GM21526 (cell line): ENCODE measurements around the gene BARX2.

ENCODE experiments used
- ATAC-seq: cut with Tn5 transposase; IDR thresholded peaks from one replicate; pipeline ENCODE4 v1.9.1; 2021; ENCODE audit warnings: moderate library complexity; ENCODE audit not compliant: unreplicated experiment, low FRiP score

The BARX2 gene

GRCh38 chr11:129435499-129436245, 60.0 kb downstream of the BARX2 start:
- ATAC-seq, result no peak

GRCh38 chr11:129436573-129436972, 60.9 kb downstream of the BARX2 start:
- ATAC-seq, result no peak

GRCh38 chr11:129440028-129440713, 64.5 kb downstream of the BARX2 start:
- no peak for ATAC-seq

GRCh38 chr11:129442171-129442570, 66.5 kb downstream of the BARX2 start:
- no peak for ATAC-seq

GRCh38 chr11:129443276-129443675, 67.6 kb downstream of the BARX2 start:
- ATAC-seq, result no peak

GRCh38 chr11:129444274-129444673, 68.6 kb downstream of the BARX2 start:
- no peak for ATAC-seq

GRCh38 chr11:129445226-129445625, 69.6 kb downstream of the BARX2 start:
- ATAC-seq, result no peak

- no peak for ATAC-seq
These were observed 70.9 kb downstream of the BARX2 start for GRCh38 chr11:129446572-129446971.

GRCh38 chr11:129447654-129448239, 72.1 kb downstream of the BARX2 start:
- ATAC-seq, result no peak

- ATAC-seq, result no peak
These were observed 75.9 kb downstream of the BARX2 start for GRCh38 chr11:129451524-129451923.

- ATAC-seq, result no peak
These were observed 77.7 kb downstream of the BARX2 start for GRCh38 chr11:129453293-129453721.

- ATAC-seq, result no peak
These were observed 79.5 kb downstream of the BARX2 start for GRCh38 chr11:129455101-129455500.

- ATAC-seq, result no peak
These were observed 80.4 kb downstream of the BARX2 start for GRCh38 chr11:129455756-129456655.

GRCh38 chr11:129457321-129457720, 81.7 kb downstream of the BARX2 start:
- no peak for ATAC-seq

- ATAC-seq, result no peak
These were observed 82.6 kb downstream of the BARX2 start for GRCh38 chr11:129458278-129458677.

- ATAC-seq, result no peak
These were observed 83.3 kb downstream of the BARX2 start for GRCh38 chr11:129458756-129459535.

GRCh38 chr11:129460714-129461113, 85.1 kb downstream of the BARX2 start:
- no peak for ATAC-seq

- no peak for ATAC-seq
These were observed 108.4 kb downstream of the BARX2 start for GRCh38 chr11:129484068-129484467.

GRCh38 chr11:129489249-129489648, 113.6 kb downstream of the BARX2 start:
- ATAC-seq, result no peak

GRCh38 chr11:129490004-129490403, 114.4 kb downstream of the BARX2 start:
- no peak for ATAC-seq
